NCI-H69 (cell line): ENCODE measurements around the gene UTP14C.
"Not testable (repeated sequence)": the region's sequence is repeated elsewhere in the genome, so short reads cannot be mapped to it uniquely, and the experiment has no call there.

Experiments
- DNase-seq: peaks from one replicate; lab custom pipeline; 2025; lab: John Stamatoyannopoulos, UW

UTP14C gene

GRCh38 chr13:52043675-52044074 lies 19.2 kb downstream of the UTP14C start:
- no peak for DNase-seq

- no peak for DNase-seq
Observed at GRCh38 chr13:52047463-52047862, 23.0 kb downstream of the UTP14C start.

- no peak for DNase-seq
Observed at GRCh38 chr13:52048516-52048915, 24.0 kb downstream of the UTP14C start.

- DNase-seq, result no peak
Observed at GRCh38 chr13:52051400-52051799, 26.9 kb downstream of the UTP14C start.

GRCh38 chr13:52053460-52053859 lies 29.0 kb downstream of the UTP14C start:
- no peak for DNase-seq

DNA sequence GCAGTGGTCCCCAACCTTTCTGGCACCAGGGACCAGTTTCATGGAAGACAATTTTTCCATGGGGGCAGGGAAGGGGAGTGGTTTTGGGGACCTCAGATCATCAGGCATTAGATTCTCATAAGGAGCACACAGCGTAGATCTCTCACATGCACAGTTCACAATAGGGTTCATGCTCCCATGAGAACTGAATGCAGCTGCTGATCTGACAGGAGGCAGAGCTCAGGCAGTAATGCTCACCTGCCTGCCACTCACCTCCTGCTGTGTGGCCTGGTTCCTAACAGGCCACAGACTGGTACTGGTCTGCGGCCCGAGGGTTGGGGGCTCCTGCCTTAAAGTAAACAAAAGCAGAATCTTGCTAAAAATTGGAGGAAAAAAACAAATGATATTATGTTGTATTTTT lies 36.6 kb downstream of the UTP14C start:
- DNase-seq, result not testable (repeated sequence)

DNA sequence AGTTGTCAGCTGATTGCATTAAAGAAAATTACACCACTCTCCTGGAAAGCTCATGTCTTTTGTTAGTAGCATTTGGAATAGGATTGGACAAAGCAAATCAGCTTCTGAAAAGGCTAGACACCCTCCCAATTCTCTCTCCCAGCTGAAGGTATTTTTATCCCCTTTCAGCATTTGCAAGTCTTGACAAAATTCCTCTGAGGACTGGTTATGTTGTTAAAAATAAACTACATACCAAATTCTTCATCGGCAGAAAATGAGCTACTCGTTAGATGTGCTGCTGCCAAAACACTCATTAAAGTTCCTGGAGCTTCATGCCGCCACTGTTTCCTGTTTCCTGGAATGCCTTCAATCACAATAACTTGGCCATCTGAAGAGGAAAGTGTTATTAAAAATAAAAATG lies 37.1 kb downstream of the UTP14C start:
- DNase-seq, result no peak

GRCh38 chr13:52067237-52067636 lies 42.7 kb downstream of the UTP14C start:
- no peak for DNase-seq

DNA sequence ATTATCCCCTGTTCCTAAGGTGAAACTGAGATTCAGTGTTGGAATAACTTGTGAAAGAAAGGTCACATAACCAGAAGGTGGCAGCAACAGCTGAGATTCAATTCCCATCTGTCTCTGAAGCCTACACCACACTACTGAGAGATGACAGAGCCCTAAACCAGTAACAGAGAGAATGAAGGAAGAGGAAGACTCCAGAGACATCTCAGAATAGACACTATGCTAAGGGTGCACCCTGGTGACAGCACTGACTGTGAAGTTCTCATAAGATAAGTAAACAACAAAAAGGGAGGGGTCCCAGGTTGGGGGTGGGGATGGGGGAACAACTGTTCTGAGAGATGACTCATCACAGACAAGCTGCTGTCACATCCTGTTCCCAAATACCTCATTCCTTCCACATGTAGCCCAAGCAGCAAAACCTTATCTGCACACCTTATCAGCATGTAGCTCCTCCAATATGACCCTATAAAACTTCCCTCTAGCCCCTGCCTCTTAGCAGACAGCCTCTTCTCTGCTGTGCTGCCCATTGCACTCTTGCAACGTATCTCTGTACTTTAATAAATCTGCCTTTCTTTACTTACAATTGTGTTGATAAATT lies 46.5 kb downstream of the UTP14C start:
- DNase-seq, result peak; percentile 4
